ENCODE measurements around the gene SFTPA1. TPM values are rescaled to one million over a fixed set of nuclear protein-coding genes. Genes with fewer than 3 reads are reported as not detected.
"Not testable (repeated sequence)": the region's sequence is repeated elsewhere in the genome, so short reads cannot be mapped to it uniquely, and the experiment has no call there.

Gene SFTPA1
- total RNA-seq, 1 donor from 2014 or later: not detected

DNA sequence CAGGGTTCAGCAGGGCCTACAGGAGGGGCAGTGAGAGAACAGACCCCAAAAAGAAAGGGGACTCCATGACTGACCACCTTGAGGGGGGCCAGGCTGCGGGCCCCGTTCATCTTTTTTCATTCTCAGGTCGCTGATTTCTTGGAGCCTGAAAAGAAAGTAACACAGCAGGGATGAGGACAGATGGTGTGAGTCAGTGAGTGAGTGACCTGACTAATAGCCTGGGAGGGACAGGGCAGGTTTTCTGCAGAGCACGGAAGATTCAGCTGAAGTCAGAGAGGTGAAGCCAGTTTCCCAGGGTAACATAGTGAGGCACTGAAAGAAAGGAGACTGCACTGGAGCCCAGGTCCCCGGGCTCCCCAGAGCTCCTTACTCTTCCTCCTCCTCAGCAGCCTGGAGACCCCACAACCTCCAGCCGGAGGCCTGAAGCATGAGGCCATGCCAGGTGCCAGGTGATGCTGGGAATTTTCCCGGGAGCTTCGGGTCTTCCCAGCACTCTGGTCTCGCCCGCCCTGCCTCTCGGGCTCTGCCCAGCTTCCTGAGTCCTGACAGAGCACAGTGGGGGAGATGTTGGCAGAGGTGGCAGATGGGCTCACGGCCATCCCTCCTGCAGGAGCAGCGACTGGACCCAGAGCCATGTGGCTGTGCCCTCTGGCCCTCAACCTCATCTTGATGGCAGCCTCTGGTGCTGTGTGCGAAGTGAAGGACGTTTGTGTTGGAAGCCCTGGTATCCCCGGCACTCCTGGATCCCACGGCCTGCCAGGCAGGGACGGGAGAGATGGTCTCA, 646 bp downstream of the SFTPA1 start:
- DNase-seq: not testable (repeated sequence)

DNA sequence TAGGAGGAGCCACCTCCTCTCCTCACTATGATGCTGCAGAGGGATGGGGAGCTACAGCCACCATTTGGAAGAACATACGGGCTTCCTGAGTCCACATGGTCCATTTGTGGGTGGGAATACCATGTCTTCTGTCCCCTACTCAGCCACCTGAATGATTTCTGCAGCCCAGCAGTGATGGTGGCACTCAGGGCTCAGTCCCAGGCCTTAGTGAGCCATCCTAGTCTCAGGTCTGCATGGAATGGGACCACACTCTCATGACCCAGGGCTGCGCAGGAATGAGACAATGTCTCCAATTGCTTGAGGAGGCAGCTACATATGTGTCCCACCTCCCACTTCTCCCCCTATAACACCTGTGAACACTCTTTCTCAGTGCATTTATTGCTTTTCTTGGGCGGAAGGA, 4.8 kb downstream of the SFTPA1 start:
- no peak for DNase-seq

DNA sequence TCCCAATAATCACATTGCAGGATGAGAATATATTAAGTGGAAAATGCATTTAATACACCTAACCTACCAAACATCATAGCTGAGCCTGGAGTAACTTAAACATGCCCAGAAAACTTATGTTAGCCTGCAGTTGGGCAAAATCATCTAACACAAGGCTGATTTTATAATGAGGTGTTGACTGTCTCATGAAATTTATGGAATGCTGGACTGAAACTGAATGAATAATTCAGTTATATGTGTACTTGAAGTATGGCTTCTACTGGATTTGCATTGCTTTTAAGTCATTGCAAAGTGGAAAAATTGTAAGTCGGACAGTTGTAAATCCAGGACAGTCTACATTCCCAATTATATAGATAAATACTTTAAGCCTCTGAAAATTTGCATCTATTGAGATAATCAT, 5.4 kb downstream of the SFTPA1 start:
- DNase-seq: no peak

DNA sequence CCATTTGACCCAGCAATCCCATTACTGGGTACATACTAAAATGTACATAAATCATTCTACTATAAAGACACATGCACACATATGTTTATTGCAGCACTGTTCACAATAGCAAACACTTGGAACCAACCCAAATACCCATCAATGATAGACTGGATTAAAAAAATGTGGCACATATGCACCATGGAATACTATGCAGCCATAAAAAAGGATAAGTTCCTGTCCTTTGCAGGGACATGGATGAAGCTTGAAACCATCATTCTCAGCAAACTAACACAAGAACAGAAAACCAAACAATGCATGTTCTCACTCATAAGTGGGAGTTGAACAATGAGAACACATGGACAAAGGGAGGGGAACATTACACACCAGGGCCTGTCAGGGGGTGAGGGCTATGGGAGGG, 12.9 kb downstream of the SFTPA1 start:
- not testable (repeated sequence) for DNase-seq

DNA sequence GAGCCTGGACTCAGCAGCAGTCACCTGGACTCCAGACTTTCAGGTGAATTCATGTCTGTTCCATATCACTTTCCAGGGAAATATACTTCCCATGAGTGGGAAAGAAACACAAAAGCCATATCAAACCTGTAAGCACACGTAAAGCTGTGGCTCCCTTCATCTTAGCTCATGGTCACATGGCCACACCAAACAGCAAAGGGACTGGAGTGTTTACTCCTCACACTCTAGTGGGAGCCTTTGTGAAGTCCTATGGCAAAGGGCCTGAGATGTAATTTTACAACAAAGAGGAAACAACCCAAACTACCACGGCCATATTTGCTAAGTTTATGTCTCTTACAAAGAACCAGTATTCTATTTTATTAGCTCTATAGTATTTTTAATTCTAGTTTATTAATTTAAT, 16.3 kb downstream of the SFTPA1 start:
- no peak for DNase-seq

DNA sequence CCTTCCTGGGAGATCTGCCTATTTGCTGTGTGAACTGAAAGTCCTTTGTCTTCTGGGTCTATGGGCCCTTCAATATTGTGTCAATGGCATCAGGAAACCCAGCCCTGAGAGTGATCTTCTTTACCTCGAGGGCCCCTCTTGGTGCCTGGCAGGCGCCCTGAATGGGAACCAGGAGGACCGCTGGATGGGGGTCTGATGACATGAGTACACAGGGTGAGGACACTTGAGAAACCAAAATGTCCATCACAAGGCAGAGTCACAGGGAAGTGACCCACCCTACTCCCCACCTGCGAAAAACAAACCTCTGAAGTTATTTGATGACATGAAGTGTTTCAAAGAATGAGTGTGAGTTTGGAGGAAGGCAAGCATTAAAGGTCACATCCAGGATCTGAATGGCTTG, 17.3 kb downstream of the SFTPA1 start:
- DNase-seq: no peak

DNA sequence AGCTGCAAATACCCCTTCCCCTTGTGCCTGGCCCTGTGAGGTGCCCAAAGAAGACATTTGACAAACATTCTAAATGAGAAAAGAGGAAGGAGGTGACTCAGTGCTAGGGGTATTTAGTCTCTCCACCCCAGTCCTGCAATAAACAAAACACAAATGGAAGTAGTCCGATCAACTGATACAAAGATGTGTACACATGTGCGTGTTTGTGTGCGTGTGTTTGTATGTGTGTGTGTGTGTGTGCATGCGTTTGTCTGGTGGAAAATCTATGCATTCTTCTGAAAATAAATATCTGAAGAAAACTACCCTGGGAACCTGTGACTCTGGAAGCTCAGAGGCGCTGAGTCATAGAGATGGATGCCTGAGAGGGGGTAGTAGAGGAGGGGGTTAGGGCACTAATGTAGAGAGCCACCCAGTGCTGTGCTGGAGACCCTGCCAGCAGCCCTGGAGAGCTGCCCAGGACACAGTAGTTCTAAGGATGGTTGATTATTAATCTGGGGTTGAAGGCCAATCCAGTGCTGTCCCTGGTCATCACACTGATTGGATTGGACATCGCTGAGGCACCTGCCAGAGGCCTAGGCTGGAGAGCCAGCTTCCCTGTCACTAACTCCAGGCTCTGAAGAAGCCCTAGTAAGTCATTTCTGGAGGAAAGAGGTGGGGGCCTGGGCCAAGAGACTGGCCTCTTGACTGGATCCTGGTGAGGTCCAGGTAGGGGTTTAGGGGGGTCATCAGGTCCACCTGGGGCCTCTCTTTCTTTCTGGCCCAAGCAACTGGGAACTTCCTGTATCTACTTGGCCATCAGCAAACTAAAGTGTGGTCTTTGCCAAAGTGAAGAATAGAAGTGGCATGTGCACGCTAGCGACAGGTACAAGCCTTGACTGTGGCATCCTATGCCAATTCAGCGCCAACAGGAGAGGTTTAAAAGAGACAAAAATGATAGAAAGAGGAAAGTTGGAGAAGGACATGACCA, 18.5 kb downstream of the SFTPA1 start:
- no peak for DNase-seq

DNA sequence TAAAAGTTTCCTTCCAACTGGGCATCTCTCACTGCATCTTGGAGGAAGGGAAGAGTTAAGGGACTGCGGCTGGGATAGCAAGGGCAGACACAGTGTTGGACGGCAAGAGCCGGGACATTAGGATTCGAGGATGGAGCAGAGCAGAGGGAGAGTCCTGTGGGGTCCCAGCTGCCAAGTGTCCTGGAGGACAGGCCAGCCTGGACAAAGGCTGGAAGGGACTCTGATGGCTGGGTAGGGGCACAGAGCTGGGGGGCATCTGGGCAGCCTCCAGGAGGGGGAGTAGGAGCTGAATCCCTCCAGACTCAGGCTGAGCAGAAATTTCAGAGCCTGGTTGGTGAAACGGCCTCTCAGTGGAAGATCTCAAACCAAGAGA, 19.2 kb downstream of the SFTPA1 start:
- no peak for DNase-seq

DNA sequence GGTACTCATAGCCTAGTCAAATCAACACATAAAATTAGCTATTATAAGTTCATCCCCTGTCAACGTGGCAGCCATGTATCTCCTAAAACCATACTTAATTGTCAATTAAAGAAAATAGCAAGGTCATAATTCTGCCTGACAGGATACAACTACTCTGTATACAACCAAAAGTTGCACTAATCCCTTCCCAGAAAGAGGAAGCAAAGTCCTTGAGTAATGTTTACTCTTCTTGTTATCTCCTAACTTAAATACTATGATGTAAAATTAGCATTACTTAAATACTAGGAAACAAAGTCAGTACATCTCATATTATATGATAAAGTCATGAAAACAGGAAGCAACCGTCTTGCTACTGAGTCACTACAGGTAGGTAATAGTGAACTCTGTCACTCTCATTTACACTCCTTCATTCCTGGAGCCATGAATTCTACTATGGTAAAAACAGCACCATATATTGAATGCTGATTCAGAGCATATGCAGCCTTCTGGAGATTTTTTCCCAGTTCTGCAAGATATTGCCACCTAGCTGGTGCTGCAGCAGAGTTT, 26.0 kb downstream of the SFTPA1 start:
- not testable (repeated sequence) for DNase-seq

DNA sequence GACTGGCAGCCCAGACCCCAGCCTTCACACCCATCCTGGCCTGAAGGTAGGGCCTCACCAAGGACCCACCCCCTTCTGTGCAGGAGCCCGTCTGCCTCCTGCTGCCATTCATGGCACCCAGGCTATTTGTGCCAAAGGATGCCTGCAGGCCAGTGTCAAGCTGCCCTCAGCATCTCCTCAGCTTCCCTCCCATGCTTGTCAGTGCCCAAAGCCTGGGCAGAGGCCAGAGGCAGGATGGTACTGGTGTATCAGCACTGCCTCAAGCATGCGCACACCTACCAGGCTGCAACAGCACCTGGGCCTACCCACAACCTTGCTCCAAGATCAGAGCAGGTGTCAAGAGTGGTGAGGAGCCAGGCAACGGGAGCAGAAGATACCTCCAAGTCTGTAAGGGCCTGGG, 27.6 kb downstream of the SFTPA1 start:
- DNase-seq: no peak

DNA sequence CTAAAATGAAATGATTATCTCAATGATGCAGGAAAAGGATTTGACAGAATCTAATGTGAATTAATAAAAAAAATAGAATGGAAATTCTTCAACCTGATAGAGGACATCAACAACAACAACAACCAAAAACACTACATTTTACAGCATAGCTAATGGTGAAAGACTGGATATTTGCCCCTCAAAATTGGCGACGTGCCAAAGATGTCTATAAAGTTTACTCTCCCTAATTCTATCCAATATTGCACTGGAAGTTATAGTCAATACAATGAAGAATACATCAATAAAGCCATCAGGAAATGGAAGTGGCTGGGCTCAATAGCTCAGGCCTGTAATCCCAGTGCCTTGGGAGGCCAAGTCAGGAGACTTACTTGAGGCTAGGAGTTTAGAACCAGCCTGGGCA, 42.0 kb downstream of the SFTPA1 start:
- not testable (repeated sequence) for DNase-seq

DNA sequence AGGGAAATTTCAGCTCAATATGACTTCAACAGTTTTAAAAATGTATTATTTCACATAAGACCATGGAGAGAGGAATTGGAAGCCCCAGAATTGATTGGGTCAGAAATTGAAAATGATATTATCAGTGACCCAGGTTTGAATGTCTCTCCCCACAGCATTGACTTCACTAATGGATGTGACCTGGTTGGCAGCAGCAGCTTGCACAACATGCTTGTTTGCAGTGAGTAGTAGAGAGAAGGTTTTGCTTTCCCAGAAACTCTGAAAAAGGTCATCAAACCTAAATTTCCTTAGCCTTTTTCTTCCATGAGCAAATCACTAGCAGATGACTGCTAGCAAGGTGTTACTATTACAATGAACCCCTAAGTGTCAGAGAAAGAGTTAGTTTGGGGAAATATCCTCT, 52.5 kb downstream of the SFTPA1 start:
- not testable (repeated sequence) for DNase-seq

DNA sequence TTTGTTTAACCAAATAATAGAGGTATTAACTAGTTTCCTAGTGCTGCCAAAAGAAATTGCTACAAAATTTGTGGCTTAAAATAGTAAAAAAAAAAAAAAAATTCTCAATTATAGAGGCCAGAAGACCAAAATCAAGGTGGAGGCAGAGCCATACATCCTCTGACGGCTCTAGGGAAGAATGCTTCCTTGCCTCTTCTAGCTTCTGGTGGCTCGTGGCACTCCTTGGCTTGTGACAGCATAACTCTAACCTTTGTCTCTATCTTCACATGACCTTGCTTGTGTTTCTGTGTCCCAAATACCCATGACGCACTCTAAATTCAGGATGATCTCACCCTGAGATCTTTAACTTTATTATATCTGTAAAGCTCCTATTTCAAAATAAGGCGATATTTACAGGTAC, 53.9 kb downstream of the SFTPA1 start:
- not testable (repeated sequence) for DNase-seq

Other genes starting within 250 kb of the SFTPA1 start
- 41.9 TPM for gene ZCCHC24, start 165.3 kb upstream of the SFTPA1 start, total RNA-seq
- gene EIF5AL1, start 98.4 kb upstream of the SFTPA1 start, total RNA-seq: 0.10 TPM
- 0.62 TPM for gene SFTPA2, start 50.5 kb upstream of the SFTPA1 start, total RNA-seq
- gene NUTM2B, start 92.3 kb downstream of the SFTPA1 start, total RNA-seq: 0.10 TPM
- 0.41 TPM for gene NUTM2E, start 215.8 kb downstream of the SFTPA1 start, total RNA-seq